HG03439 (cell line): ENCODE data around the gene CCDC38.
A peak's percentile ranks its signal among the peaks of the same experiment; 100 is the strongest.

Experiments
- ATAC-seq: cut with Tn5 transposase; IDR thresholded peaks from one replicate; pipeline ENCODE4 v1.9.1; 2021; ENCODE audit warnings: mild to moderate bottlenecking, moderate library complexity; ENCODE audit not compliant: unreplicated experiment

CCDC38 gene

GRCh38 chr12:95962222-95962621, 19.8 kb upstream of the CCDC38 start:
- no peak for ATAC-seq

- ATAC-seq, result no peak
Observed at GRCh38 chr12:95960241-95960640, 17.8 kb upstream of the CCDC38 start.

- no peak for ATAC-seq
Observed at GRCh38 chr12:95959107-95959506, 16.7 kb upstream of the CCDC38 start.

- no peak for ATAC-seq
Observed at GRCh38 chr12:95956557-95957145, 14.2 kb upstream of the CCDC38 start.

GRCh38 chr12:95955549-95956159, 13.2 kb upstream of the CCDC38 start:
- ATAC-seq, result no peak

- ATAC-seq, result no peak
Observed at GRCh38 chr12:95953000-95953399, 10.6 kb upstream of the CCDC38 start.

- ATAC-seq, result no peak
Observed at GRCh38 chr12:95951515-95951914, 9.1 kb upstream of the CCDC38 start.

GRCh38 chr12:95949477-95950206, 7.2 kb upstream of the CCDC38 start:
- ATAC-seq, result no peak

- ATAC-seq, result no peak
Observed at GRCh38 chr12:95944108-95944704, 1.8 kb upstream of the CCDC38 start.

- peak; percentile 54 for ATAC-seq
Observed at GRCh38 chr12:95943330-95943842, 972 bp upstream of the CCDC38 start, which contains the start of gene AMDHD1. Gene AMDHD1 (plus strand): TSS chr12:95943331. CDS start chr12:95943399, 68 bp downstream.

GRCh38 chr12:95942101-95942523, 302 bp downstream of the CCDC38 start:
- ATAC-seq, result no peak

- ATAC-seq, result no peak
Observed at GRCh38 chr12:95940514-95940913, 1.9 kb downstream of the CCDC38 start.

- no peak for ATAC-seq
Observed at GRCh38 chr12:95922231-95922630, 20.2 kb downstream of the CCDC38 start.

- no peak for ATAC-seq
Observed at GRCh38 chr12:95919110-95919509, 23.3 kb downstream of the CCDC38 start.

GRCh38 chr12:95918194-95918993, 24.0 kb downstream of the CCDC38 start:
- ATAC-seq, result peak; percentile 87

GRCh38 chr12:95909871-95910270, 32.5 kb downstream of the CCDC38 start:
- ATAC-seq, result no peak

- ATAC-seq, result no peak
Observed at GRCh38 chr12:95908573-95908972, 33.8 kb downstream of the CCDC38 start.

- ATAC-seq, result no peak
Observed at GRCh38 chr12:95898081-95898480, 44.3 kb downstream of the CCDC38 start.

- ATAC-seq, result no peak
Observed at GRCh38 chr12:95896846-95897245, 45.6 kb downstream of the CCDC38 start.

GRCh38 chr12:95890958-95891357, 51.5 kb downstream of the CCDC38 start:
- no peak for ATAC-seq

GRCh38 chr12:95887311-95887710, 55.1 kb downstream of the CCDC38 start:
- no peak for ATAC-seq
